HG02588 (cell line): ENCODE results near the gene HEPHL1.
"Not testable (repeated sequence)": the region's sequence is repeated elsewhere in the genome, so short reads cannot be mapped to it uniquely, and the experiment has no call there.

Experiments
- ATAC-seq: cut with Tn5 transposase; IDR thresholded peaks from one replicate; pipeline ENCODE4 v1.9.1; 2021; ENCODE audit warnings: mild to moderate bottlenecking, moderate library complexity; ENCODE audit not compliant: unreplicated experiment

The HEPHL1 gene

GRCh38 chr11:94020777-94021481 lies at the start of gene HEPHL1:
TSS of gene HEPHL1 (plus strand) at chr11:94021354. CDS start at chr11:94021369, 15 bp downstream.
- no peak for ATAC-seq

- no peak for ATAC-seq
Measured at GRCh38 chr11:93972790-93973189, 48.4 kb upstream of the HEPHL1 start.

GRCh38 chr11:93973322-93974051 lies 47.7 kb upstream of the HEPHL1 start:
- ATAC-seq = not testable (repeated sequence)

GRCh38 chr11:93974759-93975158 lies 46.4 kb upstream of the HEPHL1 start:
- no peak for ATAC-seq

GRCh38 chr11:93976577-93977254 lies 44.4 kb upstream of the HEPHL1 start:
- ATAC-seq = not testable (repeated sequence)

- ATAC-seq = no peak
Measured at GRCh38 chr11:93983542-93984195, 37.5 kb upstream of the HEPHL1 start.

- no peak for ATAC-seq
Measured at GRCh38 chr11:93984196-93984567, 37.0 kb upstream of the HEPHL1 start.

GRCh38 chr11:93984936-93985335 lies 36.2 kb upstream of the HEPHL1 start:
- ATAC-seq = no peak

- no peak for ATAC-seq
Measured at GRCh38 chr11:93986716-93987115, 34.4 kb upstream of the HEPHL1 start.

GRCh38 chr11:93988455-93988854 lies 32.7 kb upstream of the HEPHL1 start:
- no peak for ATAC-seq

- no peak for ATAC-seq
Measured at GRCh38 chr11:93988912-93989311, 32.2 kb upstream of the HEPHL1 start.

GRCh38 chr11:93993747-93994146 lies 27.4 kb upstream of the HEPHL1 start:
- ATAC-seq = no peak

GRCh38 chr11:93997741-93998140 lies 23.4 kb upstream of the HEPHL1 start:
- ATAC-seq = no peak

- no peak for ATAC-seq
Measured at GRCh38 chr11:94000659-94001058, 20.5 kb upstream of the HEPHL1 start.

- ATAC-seq = no peak
Measured at GRCh38 chr11:94002226-94002625, 18.9 kb upstream of the HEPHL1 start.

GRCh38 chr11:94007426-94007825 lies 13.7 kb upstream of the HEPHL1 start:
- ATAC-seq = no peak

- no peak for ATAC-seq
Measured at GRCh38 chr11:94007906-94008305, 13.2 kb upstream of the HEPHL1 start.

- no peak for ATAC-seq
Measured at GRCh38 chr11:94010136-94010535, 11.0 kb upstream of the HEPHL1 start.

- no peak for ATAC-seq
Measured at GRCh38 chr11:94011478-94011877, 9.7 kb upstream of the HEPHL1 start.

- no peak for ATAC-seq
Measured at GRCh38 chr11:94017446-94017845, 3.7 kb upstream of the HEPHL1 start.

GRCh38 chr11:94018721-94019120 lies 2.4 kb upstream of the HEPHL1 start:
- ATAC-seq = no peak
